Lower leg skin (tissue), 3 donors: ENCODE data around the gene ZNF787.

Source experiments
- POLR2A ChIP-seq, 2 donors: fragments of 450-650 bp; IDR thresholded peaks; one replicate each; pipeline ENCODE4 v1.6.1; 2016 to 2017; ENCODE audit warnings: antibody characterized with exemption in 2 of 2, mild to moderate bottlenecking in 1 of 2, moderate library complexity in 1 of 2
- TF ChIP-seq, protein P1 (sequence below), 3 donors: fragments of 450-650 bp; IDR thresholded peaks; one replicate each; pipeline ENCODE4 v1.5.1; 2016; ENCODE audit warnings: antibody characterized with exemption in 3 of 3, mild to moderate bottlenecking in 3 of 3, moderate library complexity in 2 of 3

DNA sequence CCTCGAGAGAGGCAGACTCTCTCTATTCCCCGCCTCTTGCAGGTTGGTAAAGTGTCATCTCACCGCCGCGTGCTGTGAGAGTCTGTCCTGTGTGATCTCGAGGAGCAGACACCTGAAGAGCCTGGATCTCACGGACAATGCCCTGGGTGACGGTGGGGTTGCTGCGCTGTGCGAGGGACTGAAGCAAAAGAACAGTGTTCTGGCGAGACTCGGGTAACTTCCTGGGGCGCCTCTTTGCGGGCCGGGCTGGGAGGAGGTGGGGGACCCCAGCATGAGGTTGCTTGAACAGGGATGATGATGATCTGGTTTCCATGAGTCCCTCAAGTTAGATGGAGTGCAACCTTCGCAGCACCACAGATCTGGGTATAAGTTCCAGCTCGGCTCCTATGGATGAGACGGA, 67.5 kb downstream of the ZNF787 start:
- TF ChIP-seq POLR2A (IDR thresholded peaks at IDR 0.05) = no peak
- TF ChIP-seq, protein P1, sequence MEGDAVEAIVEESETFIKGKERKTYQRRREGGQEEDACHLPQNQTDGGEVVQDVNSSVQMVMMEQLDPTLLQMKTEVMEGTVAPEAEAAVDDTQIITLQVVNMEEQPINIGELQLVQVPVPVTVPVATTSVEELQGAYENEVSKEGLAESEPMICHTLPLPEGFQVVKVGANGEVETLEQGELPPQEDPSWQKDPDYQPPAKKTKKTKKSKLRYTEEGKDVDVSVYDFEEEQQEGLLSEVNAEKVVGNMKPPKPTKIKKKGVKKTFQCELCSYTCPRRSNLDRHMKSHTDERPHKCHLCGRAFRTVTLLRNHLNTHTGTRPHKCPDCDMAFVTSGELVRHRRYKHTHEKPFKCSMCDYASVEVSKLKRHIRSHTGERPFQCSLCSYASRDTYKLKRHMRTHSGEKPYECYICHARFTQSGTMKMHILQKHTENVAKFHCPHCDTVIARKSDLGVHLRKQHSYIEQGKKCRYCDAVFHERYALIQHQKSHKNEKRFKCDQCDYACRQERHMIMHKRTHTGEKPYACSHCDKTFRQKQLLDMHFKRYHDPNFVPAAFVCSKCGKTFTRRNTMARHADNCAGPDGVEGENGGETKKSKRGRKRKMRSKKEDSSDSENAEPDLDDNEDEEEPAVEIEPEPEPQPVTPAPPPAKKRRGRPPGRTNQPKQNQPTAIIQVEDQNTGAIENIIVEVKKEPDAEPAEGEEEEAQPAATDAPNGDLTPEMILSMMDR (IDR thresholded peaks at IDR 0.05) = no peak
